ENCODE data around the gene ZNF600. TPM values are rescaled to one million over a fixed set of nuclear protein-coding genes. Genes with fewer than 3 reads are reported as not detected.

Gene ZNF600
- total and polyA plus RNA-seq, 2 of the 8 experiments (the other 6 are each of a cell fraction or from before 2014, with no cell fraction given): 2.1 to 8.0 TPM

GRCh38 chr19:52741951-52742485, 44.6 kb downstream of the ZNF600 start (continued):
- TF ChIP-seq CHD7 (IDR thresholded peaks at IDR 0.05; ENCODE audit: insufficient replicate concordance, low read length) (no peak), EP300 (IDR thresholded peaks at IDR 0.05; ENCODE audit: borderline replicate concordance in 1 of 2, low read depth in 2 of 2, low read length in 2 of 2) (no peak)

Measured in H1 (cell line).